Stimulated activated CD4-positive, alpha-beta T cell treated with anti-CD3 and anti-CD28 coated beads, Interleukin-2, amount 100 ng/mL, for 4 hours (primary cell): ENCODE measurements around the gene TKFC.
A peak's percentile ranks its signal among the peaks of the same experiment; 100 is the strongest.

ENCODE experiments used
- DNase-seq: peaks from one replicate; pipeline ENCODE4 v3.0.0-alpha.2; 2020; ENCODE audit warnings: low read depth

Gene TKFC

DNA sequence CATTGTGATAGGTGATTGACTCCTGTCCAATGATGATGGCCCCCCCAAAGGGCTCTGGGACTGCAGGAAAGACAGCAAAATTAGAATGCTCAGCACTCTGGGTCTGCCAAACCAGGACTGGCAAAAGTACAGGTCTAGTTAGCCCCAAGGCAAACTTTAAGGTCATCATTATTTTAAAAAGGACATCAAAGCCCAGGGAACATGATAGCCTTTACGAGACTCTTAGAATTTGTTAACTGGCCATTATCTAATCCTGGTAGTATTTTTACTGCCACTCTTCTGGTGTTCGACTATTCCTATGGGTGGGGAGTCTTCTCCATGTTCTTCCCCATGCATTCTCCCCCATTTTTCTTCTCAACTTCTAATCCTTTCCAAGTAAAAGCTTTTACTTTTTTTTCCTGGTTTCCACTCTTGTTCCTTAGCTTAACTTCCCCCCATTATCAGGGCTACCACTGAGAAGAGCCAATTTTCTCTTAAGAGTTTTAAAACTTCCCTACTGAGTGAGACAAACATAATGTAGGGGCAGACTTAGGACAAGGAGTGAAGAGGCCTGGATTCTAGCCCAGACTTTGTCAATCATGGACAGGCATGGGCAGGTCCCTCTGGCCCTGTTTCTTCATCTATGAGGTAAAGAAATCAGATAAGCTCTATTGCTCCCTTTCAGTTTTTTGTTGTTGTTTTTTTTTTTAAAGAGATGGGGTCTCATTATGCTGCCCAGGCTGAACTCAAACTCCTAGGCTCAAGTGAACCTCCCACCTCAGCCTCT is 7.2 kb upstream of the TKFC start:
- DNase-seq, result no peak

DNA sequence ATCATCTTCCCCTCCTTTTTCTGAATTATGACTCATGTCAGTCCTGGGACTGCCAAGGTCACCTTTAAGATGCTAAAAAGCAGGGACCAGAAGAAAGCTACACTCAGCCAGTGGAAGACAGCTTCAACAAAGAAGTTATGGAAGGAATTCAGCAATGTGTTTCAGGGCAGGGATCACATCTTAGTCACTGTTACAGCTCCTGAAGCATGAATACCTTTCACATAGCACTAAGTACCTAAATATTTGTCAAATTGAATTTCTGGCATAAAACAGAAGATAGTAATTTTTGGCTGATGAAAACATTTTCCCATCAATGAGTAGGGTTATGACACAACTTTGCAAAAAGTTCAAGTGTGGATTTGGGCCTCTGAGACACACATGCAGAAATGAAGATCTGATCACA is 5.4 kb upstream of the TKFC start:
- no peak for DNase-seq

DNA sequence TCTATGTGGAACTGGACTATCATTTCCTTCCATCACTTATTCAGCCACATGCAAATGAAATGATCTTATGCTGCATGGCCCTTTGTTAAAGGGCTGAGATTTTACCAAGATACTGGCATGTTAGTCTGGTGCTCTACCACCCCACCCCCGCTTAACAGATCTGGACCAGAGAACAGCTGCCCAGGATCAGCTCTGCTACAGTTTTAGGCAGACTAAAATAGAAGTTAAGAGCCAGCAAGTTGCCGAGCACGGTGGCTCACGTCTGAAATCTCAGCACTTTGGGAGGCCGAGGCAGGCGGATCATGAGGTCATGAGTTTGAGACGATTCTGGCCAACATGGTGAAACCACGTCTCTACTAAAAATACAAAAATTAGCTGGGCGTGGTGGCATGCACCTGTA is 4.7 kb upstream of the TKFC start:
- DNase-seq, result no peak

DNA sequence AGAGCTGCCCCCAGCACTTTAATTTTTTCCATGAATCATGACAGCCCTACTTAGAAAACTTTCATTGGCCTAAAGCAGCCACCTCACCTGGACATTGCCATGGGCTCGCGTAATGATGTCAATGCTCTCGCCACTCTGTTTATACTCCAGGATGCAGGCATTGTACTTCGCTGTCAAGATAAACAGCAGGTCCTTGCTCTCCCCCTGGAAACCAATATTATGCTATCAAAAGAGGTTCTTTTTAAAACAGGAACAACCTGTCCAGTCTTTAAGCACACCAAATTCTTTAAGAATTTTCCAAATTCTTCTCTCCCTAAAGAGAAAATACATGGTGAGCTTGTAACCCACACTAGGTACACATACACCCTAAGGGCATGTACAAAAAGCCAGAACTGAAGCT is 3.2 kb upstream of the TKFC start:
- DNase-seq, result no peak

DNA sequence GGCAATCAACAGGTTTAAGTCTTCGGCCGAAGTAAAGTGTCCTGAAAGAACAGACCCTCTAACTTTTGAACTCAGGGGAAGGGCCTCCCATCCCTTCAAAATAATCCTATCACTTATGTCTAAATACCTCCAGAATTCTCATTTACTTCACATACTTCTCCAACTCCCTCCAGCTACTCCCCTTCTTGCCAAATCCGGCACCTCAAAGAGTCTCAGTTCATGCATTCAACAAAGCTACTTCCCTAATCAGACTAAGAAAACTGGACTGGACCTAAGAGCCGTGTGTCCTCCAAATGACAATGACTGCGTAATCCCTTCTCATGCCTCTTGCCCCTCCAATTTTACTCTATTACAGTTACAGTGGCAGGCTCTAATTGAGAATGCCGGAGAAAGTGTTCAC is 1.4 kb upstream of the TKFC start:
- DNase-seq, result no peak

DNA sequence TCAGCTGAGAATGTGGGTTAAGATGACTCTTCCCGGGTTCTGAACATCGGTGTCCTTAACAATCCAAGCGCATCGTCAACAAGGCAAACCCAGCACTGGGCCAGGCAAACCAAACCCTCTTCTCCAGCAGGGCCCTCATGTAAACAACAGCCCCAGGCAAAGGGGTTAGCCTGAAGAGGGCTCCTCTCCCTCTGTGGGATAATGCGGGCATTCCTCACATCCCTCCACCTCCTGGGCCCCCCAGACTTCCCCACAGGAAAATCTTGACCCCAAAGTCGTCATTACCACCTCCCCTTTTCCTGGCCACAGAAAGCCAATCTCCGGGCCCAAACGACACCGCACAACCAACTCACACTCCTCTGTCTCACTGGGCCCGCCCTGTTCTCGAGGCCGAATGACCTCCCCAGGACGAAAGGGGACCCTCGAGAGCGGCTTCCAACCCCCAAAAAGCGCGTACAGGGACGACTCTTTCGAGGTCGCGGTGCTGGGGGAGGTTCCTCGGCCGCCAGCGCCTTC is 689 bp upstream of the TKFC start:
- no peak for DNase-seq

DNA sequence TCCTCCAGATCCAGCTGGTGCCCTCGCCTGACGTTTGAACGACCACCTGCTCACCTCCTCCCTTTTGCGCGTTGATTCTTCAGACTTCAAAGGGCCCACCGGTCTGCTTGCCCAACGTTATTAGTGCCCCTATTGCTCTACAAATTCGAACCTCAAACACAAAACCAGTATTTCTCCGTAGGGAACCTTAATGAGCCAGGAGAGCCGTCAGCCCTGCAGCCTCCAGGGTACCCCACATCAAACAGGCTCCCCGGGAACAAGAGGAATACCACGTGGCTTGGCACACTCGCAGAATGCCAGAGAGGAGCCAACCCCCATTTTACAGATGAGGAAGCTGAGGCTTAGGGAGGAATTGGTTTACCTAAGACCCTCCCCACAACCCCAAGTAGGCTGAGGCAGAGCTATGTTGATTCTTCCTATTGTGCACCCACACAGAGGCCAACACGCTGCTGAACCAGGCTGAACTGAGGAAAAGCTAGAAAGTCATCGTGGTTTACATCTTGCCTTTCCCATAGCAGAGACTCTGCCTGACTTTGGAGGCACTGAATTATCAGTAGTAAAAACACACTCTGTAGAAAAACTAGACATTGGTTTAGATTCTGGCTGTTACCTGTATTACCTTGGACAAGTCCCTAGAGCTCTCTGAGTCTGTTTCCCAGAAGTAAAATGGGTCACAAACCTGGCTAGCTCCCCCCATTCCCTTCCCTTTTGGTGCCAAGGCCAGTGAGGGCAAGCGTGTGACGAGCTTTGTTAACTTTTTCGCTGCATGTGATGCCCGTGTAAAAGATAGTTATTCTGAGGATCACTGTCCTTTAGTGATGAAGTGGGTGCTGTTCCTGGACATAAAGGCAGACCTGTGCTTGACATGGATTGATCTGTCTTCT is 764 bp downstream of the TKFC start:
- DNase-seq, result peak; percentile 2

DNA sequence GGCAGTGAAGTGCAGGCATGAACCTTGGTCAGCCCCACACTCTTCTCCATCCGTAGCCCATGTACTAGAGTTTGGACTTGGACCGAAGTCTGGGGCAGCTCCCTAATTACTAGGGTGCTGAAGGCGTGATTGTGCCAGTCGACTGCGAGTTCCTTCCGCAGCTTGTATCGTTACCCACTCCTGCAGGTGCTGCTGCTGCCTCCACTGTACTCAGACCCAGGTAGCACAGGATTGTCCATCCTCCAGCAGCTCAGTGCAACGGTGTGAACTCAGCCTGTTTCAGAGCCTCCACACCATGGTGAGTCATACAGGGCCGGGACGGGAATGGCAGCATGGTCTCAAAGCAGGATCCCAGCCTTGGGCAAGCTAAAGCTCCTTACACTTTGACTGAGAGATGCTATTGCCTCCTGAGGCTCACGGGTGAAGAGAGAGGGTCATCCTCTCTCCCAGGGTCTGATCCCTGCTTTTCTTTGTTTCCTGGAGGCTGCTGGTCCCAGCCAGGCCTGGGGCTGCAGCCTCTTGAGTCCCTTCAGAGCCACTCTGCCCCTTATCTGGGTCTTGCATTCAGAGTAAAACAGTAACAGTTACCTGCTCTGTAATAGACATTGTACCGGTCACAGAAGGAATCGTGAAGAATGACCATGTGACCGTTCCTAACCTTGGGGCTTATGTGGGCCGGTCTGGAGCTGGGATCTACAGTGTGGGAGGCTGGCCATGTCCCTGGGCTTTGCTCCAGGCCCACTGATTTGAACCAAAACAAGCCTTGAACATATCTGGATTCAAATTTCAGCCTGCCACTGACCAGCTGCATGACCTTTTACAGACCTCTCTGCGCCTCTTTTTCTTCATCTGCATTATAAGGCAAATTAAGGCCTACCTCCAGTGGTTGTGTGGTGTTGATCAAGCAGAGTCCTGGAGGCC is 1.7 kb downstream of the TKFC start:
- no peak for DNase-seq

DNA sequence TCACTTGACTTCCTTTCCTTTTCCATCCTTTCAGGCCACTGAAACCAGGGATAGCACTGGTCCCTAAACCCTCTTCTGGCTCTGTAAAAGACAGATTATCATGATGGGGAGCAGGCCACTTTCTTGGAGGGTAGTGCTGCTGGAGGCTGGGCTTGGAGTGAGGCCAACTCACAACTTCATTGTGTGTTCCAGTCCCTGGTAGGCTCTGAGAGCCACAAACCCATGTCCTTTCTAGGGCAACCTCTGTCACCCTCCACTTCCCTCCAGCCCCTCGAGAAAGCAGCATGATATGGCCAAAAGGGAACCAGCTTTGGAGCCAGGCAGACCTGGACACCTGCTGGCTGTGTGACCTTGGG is 2.3 kb downstream of the TKFC start:
- DNase-seq, result no peak

DNA sequence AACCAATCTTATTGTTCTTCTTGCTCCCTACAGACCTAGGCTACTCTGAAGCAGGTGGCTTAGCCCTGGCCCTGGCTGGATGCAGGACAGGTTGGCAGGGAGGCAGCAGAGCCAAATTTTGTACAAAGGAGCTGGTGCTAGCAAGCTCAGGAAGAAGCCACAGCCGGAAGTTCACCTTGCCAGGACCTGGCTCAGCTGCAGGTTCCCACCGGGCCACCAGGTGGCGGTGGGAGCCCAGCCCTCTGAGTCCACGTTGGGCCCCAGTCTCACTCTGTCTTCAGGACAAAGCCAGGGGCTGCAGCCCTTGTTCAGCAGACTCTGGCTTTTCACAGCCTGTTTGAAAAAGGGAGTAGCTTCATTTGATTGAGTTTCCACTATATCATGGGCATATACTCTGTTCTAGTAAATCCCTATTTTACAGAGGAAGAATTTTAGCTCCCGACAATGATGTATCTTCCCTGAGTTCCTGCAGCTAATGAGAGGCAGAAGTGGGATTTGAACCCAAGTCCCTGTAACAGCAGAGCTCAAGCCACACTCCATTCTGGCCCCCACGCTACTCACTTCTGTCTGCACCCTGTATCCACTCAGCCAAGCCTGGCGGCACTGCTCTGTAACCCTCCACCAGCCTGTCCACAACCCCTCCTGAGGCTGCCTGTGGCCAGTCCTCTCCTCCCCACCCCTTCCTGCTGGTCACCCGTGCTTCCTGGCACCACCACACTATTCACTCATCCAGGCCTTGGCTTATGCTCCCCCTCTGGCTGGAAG is 3.3 kb downstream of the TKFC start:
- DNase-seq, result peak; percentile 70

DNA sequence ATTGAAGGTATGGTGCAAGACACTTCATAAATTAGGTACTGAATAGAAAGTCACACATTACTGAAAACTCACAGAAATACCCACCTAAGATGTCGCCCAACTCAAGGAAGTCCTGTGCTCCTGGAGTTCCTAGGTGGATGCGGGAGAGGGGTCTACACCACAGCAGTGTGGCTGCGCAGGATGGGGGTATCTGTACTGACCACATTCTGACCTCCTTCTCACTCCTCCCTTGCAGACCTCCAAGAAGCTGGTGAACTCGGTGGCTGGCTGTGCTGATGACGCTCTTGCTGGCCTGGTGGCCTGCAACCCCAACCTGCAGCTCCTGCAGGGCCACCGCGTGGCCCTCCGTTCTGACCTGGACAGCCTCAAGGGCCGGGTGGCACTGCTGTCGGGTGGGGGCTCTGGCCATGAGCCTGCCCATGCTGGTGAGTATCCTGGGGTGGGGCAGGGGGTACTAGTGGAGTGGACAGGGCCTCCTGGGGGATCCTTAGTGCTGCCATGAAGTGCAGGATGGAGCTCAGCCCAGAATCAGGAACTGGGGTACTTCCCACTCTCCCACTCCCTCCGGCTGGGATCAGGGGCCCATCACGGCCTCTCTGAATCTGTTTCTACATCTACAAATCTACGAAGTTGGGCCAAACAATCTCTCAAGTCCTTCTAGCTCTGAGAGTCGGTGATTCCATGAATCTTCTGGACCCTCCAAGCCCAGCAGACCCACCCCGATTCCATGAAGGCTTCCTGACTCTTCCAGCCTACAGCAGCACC is 4.9 kb downstream of the TKFC start:
- no peak for DNase-seq

DNA sequence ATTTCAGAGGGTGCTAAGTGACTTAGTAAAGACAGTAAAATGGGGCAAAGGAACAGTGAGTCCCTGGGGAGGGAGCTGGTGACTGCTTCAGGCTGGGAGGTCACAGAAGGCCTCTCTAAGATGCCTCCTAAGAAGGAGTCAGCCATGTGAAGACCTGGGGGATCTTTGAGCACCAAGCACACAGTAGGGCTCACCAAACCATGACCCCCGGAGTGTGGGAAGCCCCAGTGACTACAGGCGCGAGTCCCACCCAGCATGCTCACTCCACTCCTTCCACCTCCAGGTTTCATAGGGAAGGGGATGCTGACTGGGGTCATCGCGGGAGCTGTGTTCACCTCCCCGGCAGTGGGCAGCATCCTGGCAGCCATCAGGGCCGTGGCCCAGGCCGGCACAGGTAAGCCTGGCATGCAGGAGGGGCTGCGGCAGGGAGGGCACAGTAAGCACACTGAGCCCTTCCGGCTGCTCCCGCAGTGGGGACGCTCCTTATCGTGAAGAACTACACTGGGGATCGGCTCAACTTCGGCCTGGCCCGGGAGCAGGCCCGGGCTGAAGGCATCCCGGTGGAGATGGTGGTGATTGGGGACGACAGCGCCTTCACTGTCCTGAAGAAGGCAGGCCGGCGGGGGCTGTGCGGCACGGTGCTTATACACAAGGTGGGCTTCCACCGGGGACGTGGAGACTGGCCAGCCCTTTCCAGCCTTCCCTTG is 5.9 kb downstream of the TKFC start:
- no peak for DNase-seq

DNA sequence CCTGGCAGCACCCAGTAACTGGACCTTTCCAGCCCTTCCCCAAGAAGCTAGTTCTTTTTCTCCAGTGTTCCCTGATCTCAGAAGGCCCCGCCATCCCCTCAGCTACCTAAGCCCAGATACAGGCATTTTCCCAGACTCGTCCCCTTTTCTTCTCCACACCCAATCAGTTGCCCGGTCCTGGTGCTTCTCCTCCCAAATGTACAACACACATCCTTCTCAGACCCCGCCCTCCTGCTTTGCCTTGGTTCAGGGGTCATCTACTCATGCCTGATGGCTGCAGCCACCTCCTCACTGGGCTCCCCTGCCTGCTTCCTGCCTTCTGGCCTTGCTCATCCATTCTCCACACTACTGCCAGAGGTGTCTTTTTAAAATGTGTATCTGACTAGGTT is 6.5 kb downstream of the TKFC start:
- DNase-seq, result no peak

DNA sequence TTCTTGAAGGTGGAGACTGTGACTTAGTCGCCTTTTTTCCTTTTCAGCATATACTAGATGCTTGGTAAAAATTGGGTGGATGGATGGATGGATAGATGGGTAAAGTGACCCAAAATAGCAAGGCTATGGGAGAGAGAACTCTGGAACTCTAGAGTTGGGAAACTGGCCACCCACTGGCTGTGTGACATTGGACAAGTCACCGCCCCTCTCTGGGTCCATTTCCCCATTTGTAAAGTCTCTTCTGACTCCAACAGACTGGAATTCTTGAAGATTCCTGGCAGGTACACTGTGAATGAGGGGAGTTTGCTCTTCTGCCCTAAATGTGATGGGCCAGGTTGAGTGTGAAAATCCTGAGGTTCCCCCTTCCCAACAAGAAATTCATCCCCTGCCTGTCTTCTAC is 8.0 kb downstream of the TKFC start:
- DNase-seq, result no peak

DNA sequence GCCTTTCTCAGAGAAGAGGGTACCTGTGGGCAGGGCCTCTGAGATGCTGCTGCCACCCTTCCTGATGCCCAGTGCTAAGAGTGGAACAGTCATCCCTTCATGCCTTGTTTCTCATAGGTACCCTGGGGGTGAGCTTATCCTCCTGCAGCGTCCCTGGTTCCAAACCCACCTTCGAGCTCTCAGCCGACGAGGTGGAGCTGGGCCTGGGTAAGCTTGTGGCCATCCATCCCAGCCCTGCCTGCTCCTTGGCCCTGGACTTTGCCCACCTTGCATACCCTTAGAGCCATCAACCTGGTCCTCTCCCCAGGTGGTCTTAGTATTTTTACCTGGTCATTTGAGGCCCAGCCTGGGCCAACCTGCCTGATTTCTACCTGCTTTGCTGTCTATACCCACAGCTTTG is 8.7 kb downstream of the TKFC start:
- DNase-seq, result no peak

DNA sequence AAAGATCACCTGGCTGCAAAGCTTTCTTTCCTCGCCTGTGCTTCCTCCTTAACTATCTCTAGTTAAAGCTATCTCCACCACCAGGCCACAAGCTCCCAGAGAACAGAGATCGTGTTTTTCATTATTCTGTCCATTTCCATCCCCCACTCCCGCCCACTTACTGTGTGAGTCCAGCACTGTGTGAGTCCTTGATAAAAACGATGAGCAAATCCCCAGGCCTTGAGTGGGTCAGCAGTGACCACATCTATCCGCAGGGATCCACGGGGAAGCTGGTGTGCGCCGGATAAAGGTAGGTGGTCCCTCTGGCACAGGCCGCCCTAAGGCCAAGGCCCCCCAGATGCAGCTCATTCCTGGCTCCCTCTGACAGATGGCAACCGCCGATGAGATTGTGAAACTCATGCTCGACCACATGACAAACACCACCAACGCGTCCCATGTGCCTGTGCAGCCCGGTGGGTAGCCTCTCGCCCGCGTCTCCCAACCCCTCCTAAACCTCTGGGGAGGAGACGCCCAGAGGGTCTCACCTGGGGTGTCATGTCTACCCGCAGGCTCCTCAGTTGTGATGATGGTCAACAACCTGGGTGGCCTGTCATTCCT is 9.3 kb downstream of the TKFC start:
- DNase-seq, result no peak

DNA sequence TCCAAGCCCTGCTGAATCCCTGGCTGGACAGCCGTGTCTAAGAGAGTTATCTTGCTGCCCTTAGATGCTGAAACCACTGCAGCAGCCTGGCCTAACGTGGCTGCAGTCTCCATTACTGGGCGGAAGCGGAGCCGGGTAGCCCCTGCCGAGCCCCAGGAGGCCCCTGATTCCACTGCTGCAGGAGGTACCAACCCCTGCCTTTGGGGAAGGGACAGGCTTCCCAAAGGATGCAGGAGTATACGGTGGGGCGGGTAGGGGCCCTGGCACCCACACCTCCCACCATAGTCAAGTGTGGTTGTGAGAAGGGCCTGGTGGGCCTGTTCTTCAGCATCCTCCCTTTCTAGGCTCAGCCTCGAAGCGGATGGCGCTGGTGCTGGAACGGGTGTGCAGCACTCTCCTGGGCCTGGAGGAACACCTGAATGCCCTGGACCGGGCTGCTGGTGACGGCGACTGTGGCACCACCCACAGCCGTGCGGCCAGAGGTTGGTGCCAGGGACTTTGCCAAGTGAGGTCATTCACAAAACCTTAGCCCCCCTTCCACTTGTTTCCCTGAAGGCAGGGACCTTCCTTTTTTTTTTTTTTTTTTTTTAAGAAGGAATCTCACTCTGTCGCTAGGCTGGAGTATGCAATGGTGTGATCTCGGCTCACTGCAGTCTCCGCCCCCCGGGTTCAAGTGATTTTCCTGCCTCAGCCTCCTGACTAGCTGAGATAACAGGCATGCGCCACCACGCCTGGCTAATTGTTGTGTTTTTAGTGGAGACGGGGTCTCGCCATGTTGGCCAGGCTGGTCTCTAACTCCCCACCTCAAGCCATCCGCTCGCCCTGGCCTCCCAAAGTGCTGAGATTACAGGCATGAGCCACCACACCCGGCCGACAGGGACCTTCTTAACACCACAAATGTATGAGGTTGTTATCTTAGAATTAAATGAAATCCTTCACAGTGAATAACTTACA is 11.0 kb downstream of the TKFC start:
- DNase-seq, result no peak

DNA sequence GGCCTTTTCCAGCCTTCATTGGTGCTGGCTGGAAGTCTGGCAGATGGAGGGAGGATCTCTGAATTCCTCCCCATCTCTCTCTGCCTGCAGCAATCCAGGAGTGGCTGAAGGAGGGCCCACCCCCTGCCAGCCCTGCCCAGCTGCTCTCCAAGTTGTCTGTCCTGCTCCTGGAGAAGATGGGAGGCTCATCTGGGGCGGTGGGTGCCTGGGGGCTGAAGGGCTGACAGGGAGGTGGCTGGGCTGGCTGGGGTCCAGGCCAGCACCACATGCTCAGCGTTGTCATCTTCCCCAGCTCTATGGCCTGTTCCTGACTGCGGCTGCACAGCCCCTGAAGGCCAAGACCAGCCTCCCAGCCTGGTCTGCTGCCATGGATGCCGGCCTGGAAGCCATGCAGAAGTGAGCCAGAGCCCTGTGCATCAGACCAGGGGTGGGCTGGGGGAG is 12.2 kb downstream of the TKFC start:
- no peak for DNase-seq
